ENCODE measurements around the gene SH2D7.

- TF ChIP-seq, protein P1, sequence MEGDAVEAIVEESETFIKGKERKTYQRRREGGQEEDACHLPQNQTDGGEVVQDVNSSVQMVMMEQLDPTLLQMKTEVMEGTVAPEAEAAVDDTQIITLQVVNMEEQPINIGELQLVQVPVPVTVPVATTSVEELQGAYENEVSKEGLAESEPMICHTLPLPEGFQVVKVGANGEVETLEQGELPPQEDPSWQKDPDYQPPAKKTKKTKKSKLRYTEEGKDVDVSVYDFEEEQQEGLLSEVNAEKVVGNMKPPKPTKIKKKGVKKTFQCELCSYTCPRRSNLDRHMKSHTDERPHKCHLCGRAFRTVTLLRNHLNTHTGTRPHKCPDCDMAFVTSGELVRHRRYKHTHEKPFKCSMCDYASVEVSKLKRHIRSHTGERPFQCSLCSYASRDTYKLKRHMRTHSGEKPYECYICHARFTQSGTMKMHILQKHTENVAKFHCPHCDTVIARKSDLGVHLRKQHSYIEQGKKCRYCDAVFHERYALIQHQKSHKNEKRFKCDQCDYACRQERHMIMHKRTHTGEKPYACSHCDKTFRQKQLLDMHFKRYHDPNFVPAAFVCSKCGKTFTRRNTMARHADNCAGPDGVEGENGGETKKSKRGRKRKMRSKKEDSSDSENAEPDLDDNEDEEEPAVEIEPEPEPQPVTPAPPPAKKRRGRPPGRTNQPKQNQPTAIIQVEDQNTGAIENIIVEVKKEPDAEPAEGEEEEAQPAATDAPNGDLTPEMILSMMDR (IDR thresholded peaks at IDR 0.05; ENCODE audit: low read depth, low read length), result no peak
- no peak for TF ChIP-seq EZH2phosphoT487 (IDR thresholded peaks at IDR 0.05; ENCODE audit: low read depth)
These were observed 3.6 kb upstream of the SH2D7 start for GRCh38 chr15:78088773-78089080.
